WTC11 (cell line): ENCODE data around the gene MAPKAPK3.

Source experiments
- CBFB ChIP-seq: sonication (generic); formaldehyde crosslinking; IDR thresholded peaks from 2 replicates; pipeline ENCODE4 v1.8.1; 2022; ENCODE audit warnings: mild to moderate bottlenecking, low read depth, missing genetic modification reagents
- CREB1 ChIP-seq: sonication (generic); formaldehyde crosslinking; IDR thresholded peaks from 2 replicates; pipeline ENCODE4 v1.8.0; 2023; ENCODE audit warnings: mild to moderate bottlenecking, missing genetic modification reagents
- CTCF ChIP-seq: fragments of 200-600 bp; IDR thresholded peaks from 2 replicates; pipeline ENCODE4 v1.8.0; 2022; ENCODE audit warnings: antibody characterized with exemption
- ELF4 ChIP-seq: sonication (generic); formaldehyde crosslinking; IDR thresholded peaks from 2 replicates; pipeline ENCODE4 v1.8.1; 2022; ENCODE audit warnings: low read depth, mild to moderate bottlenecking, moderate library complexity, missing genetic modification reagents
- GRHL2 ChIP-seq: fragments of 250-450 bp; sonication (Bioruptor Pico); IDR thresholded peaks from 2 replicates; pipeline ENCODE4 v1.8.0; 2022; ENCODE audit warnings: mild to moderate bottlenecking, moderate library complexity; ENCODE audit not compliant: insufficient replicate concordance, severe bottlenecking
- GTF2I ChIP-seq: fragments of 250-450 bp; sonication (Bioruptor Pico); conservative IDR thresholded peaks from 2 replicates; pipeline ENCODE4 v1.4.0; 2021; ENCODE audit warnings: mild to moderate bottlenecking
- IRF1 ChIP-seq: sonication (generic); formaldehyde crosslinking; IDR thresholded peaks from 2 replicates; pipeline ENCODE4 v1.8.0; 2023; ENCODE audit warnings: missing genetic modification reagents
- KAT7 ChIP-seq: sonication (generic); formaldehyde crosslinking; IDR thresholded peaks from 2 replicates; pipeline ENCODE4 v1.8.1; 2023; ENCODE audit warnings: missing genetic modification reagents, mild to moderate bottlenecking, borderline replicate concordance
- MLX ChIP-seq: sonication (generic); formaldehyde crosslinking; IDR thresholded peaks from 2 replicates; pipeline ENCODE4 v1.8.1; 2023; ENCODE audit warnings: mild to moderate bottlenecking, missing genetic modification reagents, moderate library complexity
- TF ChIP-seq, protein P1 (sequence below): sonication (generic); formaldehyde crosslinking; IDR thresholded peaks from 2 replicates; pipeline ENCODE4 v1.8.0; 2022; ENCODE audit warnings: missing genetic modification reagents
- TF ChIP-seq, protein P2 (sequence below): fragments of 250-450 bp; sonication (Bioruptor Pico); IDR thresholded peaks from 2 replicates; pipeline ENCODE4 v1.9.0; 2021; ENCODE audit warnings: mild to moderate bottlenecking, borderline replicate concordance

DNA sequence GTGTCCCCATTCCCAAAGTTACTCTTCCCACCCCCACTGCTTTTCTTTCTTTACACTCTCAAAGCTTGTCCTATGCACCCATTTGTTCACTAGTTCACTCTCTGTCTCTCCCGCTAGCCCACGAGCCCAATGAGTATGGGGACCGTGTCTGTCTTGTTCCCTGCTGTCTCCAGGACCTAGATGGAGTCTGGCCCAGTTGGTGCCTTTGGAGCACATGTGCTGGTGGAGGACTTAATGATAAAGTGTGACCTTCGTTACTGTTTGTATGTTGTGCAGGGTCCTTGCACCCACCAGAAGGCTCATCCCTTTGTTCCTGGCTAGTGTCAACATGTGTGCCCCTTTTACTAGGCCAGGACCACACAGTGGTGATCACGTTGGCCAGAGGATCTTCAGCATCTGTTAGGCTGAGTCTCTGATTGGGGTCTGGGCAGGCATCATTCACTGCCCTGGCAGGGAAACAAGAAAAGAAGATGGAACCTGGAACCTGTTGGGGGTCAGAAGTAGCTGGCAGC is 12.8 kb upstream of the MAPKAPK3 start:
- no peak for TF ChIP-seq CTCF
- TF ChIP-seq GRHL2 (CRISPR knock-in tag) = no peak
- no peak for TF ChIP-seq CBFB (CRISPR knock-in tag)
- TF ChIP-seq MLX (CRISPR knock-in tag) = no peak
- TF ChIP-seq ELF4 (CRISPR knock-in tag) = no peak
- no peak for TF ChIP-seq GTF2I
- TF ChIP-seq KAT7 (CRISPR knock-in tag) = no peak
- no peak for TF ChIP-seq IRF1 (CRISPR knock-in tag)
- no peak for TF ChIP-seq CREB1 (CRISPR knock-in tag)
- TF ChIP-seq, protein P1, sequence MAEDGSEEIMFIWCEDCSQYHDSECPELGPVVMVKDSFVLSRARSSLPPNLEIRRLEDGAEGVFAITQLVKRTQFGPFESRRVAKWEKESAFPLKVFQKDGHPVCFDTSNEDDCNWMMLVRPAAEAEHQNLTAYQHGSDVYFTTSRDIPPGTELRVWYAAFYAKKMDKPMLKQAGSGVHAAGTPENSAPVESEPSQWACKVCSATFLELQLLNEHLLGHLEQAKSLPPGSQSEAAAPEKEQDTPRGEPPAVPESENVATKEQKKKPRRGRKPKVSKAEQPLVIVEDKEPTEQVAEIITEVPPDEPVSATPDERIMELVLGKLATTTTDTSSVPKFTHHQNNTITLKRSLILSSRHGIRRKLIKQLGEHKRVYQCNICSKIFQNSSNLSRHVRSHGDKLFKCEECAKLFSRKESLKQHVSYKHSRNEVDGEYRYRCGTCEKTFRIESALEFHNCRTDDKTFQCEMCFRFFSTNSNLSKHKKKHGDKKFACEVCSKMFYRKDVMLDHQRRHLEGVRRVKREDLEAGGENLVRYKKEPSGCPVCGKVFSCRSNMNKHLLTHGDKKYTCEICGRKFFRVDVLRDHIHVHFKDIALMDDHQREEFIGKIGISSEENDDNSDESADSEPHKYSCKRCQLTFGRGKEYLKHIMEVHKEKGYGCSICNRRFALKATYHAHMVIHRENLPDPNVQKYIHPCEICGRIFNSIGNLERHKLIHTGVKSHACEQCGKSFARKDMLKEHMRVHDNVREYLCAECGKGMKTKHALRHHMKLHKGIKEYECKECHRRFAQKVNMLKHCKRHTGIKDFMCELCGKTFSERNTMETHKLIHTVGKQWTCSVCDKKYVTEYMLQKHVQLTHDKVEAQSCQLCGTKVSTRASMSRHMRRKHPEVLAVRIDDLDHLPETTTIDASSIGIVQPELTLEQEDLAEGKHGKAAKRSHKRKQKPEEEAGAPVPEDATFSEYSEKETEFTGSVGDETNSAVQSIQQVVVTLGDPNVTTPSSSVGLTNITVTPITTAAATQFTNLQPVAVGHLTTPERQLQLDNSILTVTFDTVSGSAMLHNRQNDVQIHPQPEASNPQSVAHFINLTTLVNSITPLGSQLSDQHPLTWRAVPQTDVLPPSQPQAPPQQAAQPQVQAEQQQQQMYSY (CRISPR knock-in tag) = no peak
- TF ChIP-seq, protein P2, sequence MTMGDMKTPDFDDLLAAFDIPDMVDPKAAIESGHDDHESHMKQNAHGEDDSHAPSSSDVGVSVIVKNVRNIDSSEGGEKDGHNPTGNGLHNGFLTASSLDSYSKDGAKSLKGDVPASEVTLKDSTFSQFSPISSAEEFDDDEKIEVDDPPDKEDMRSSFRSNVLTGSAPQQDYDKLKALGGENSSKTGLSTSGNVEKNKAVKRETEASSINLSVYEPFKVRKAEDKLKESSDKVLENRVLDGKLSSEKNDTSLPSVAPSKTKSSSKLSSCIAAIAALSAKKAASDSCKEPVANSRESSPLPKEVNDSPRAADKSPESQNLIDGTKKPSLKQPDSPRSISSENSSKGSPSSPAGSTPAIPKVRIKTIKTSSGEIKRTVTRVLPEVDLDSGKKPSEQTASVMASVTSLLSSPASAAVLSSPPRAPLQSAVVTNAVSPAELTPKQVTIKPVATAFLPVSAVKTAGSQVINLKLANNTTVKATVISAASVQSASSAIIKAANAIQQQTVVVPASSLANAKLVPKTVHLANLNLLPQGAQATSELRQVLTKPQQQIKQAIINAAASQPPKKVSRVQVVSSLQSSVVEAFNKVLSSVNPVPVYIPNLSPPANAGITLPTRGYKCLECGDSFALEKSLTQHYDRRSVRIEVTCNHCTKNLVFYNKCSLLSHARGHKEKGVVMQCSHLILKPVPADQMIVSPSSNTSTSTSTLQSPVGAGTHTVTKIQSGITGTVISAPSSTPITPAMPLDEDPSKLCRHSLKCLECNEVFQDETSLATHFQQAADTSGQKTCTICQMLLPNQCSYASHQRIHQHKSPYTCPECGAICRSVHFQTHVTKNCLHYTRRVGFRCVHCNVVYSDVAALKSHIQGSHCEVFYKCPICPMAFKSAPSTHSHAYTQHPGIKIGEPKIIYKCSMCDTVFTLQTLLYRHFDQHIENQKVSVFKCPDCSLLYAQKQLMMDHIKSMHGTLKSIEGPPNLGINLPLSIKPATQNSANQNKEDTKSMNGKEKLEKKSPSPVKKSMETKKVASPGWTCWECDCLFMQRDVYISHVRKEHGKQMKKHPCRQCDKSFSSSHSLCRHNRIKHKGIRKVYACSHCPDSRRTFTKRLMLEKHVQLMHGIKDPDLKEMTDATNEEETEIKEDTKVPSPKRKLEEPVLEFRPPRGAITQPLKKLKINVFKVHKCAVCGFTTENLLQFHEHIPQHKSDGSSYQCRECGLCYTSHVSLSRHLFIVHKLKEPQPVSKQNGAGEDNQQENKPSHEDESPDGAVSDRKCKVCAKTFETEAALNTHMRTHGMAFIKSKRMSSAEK (CRISPR knock-in tag) = no peak
